ENCODE results near the gene ANKRD39. TPM values are rescaled to one million over a fixed set of nuclear protein-coding genes. Genes with fewer than 3 reads are reported as not detected.

Gene ANKRD39
- total RNA-seq, 1 experiment from 2014 or later, result 29.4 TPM

GRCh38 chr2:96866586-96866985 is 8.8 kb upstream of the ANKRD39 start:
- Histone ChIP-seq H3K4me2 (ENCODE audit: low read length) (no peak overlapping the region), H3K27ac (ENCODE audit: low read length) (no peak overlapping the region), H3K9me2 (replicated peaks; ENCODE audit: low read length) (no peaks in the 10 kb centered on the region), H3K4me1 (ENCODE audit: insufficient read depth, low read length) (peaks cover 18% of the 10 kb centered on the region), H3F3A (ENCODE audit: low read length, unreplicated experiment) (no peaks in the 10 kb centered on the region), H2AFZ (ENCODE audit: low read length) (no peak overlapping the region), H3K36me3 (ENCODE audit: low read depth, low read length) (peaks cover 25% of the 10 kb centered on the region; the same call in 1 of the 2 replicates), H3K79me2 (ENCODE audit: low read length) (peaks cover 35% of the 10 kb centered on the region), H3K9ac (ENCODE audit: low read length) (no peak overlapping the region), H4K20me1 (ENCODE audit: low read length) (no peaks in the 10 kb centered on the region), H3K9me3 (ENCODE audit: low read length) (no peaks in the 10 kb centered on the region), H3K4me3 (ENCODE audit: low read length) (no peak overlapping the region), H3K27me3 (ENCODE audit: low read length) (no peaks in the 10 kb centered on the region)
- no TSS peak for BruUV-seq (replicated peaks)
- no peak for ATAC-seq
- ChIA-PET POLR2A (ENCODE audit: unreplicated experiment) (no interaction called here), CTCF (no interaction called here)
- DNase-seq, result no peak
- TF ChIP-seq EZH2phosphoT487 (IDR thresholded peaks at IDR 0.05; ENCODE audit: borderline replicate concordance, low read length) (no peak), EZH2 (IDR thresholded peaks at IDR 0.05; ENCODE audit: low read length, unreplicated experiment) (no peak)
- TF ChIP-seq, protein P1, sequence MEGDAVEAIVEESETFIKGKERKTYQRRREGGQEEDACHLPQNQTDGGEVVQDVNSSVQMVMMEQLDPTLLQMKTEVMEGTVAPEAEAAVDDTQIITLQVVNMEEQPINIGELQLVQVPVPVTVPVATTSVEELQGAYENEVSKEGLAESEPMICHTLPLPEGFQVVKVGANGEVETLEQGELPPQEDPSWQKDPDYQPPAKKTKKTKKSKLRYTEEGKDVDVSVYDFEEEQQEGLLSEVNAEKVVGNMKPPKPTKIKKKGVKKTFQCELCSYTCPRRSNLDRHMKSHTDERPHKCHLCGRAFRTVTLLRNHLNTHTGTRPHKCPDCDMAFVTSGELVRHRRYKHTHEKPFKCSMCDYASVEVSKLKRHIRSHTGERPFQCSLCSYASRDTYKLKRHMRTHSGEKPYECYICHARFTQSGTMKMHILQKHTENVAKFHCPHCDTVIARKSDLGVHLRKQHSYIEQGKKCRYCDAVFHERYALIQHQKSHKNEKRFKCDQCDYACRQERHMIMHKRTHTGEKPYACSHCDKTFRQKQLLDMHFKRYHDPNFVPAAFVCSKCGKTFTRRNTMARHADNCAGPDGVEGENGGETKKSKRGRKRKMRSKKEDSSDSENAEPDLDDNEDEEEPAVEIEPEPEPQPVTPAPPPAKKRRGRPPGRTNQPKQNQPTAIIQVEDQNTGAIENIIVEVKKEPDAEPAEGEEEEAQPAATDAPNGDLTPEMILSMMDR (conservative IDR thresholded peaks at IDR 0.05; ENCODE audit: low read depth, low read length), result no peak
- intact Hi-C loops (cut with micrococcal nuclease), result loop anchor here (5.0 kb wide), 1 partner anchor 246 kb away; the partner anchor contains the start of gene ANKRD36

DNA sequence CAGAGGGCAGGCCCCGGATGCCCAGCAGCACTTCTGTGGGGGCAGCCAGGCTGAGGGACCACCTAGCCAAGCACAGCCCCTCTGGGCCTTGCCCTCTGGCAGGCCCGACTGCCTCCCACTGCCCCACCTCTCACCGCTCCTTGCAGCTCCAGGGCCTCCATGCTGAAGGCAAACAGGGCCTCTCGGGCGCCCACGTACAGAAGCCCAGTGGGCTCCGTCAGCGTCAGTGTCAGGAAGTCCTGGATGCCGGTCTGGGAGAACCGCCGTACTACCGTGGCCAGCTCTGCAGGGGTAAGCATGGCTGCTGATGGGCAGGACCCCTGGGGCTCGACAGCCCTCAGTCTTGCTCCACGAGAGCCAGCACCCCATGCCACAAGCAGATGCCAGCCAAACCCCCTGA is 8.3 kb upstream of the ANKRD39 start:
- ChIA-PET CTCF (no interaction called here), POLR2A (ENCODE audit: unreplicated experiment) (no interaction called here)
- H3K4me2 ChIP-seq (ENCODE audit: low read length), result no peak overlapping the region
- H3K9me3 ChIP-seq (ENCODE audit: low read length), result no peaks in the 10 kb centered on the region
- ATAC-seq (no peak), DNase-seq (no peak)
- BruUV-seq (replicated peaks), result no TSS peak
- TF ChIP-seq EZH2 (IDR thresholded peaks at IDR 0.05; ENCODE audit: low read length, unreplicated experiment) (no peak), EZH2phosphoT487 (IDR thresholded peaks at IDR 0.05; ENCODE audit: borderline replicate concordance, low read length) (no peak)
- TF ChIP-seq, protein P1 (conservative IDR thresholded peaks at IDR 0.05; ENCODE audit: low read depth, low read length), result no peak
- H4K20me1 ChIP-seq (ENCODE audit: low read length), result no peaks in the 10 kb centered on the region
- H3K27ac ChIP-seq (ENCODE audit: low read length), result no peak overlapping the region
- H3K36me3 ChIP-seq (ENCODE audit: low read depth, low read length), result peaks cover 25% of the 10 kb centered on the region; the same call in 1 of the 2 replicates
- H3F3A ChIP-seq (ENCODE audit: low read length, unreplicated experiment), result no peaks in the 10 kb centered on the region
- peaks cover 18% of the 10 kb centered on the region for H3K4me1 ChIP-seq (ENCODE audit: insufficient read depth, low read length)
- intact Hi-C loops (cut with micrococcal nuclease), result loop anchor here (5.0 kb wide), 1 partner anchor 246 kb away; the partner anchor contains the start of gene ANKRD36
- H3K9me2 ChIP-seq (replicated peaks; ENCODE audit: low read length), result no peaks in the 10 kb centered on the region
- peaks cover 35% of the 10 kb centered on the region for H3K79me2 ChIP-seq (ENCODE audit: low read length)
- no peak overlapping the region for H3K4me3 ChIP-seq (ENCODE audit: low read length)
- no peak overlapping the region for H3K9ac ChIP-seq (ENCODE audit: low read length)
- no peak overlapping the region for H2AFZ ChIP-seq (ENCODE audit: low read length)
- no peaks in the 10 kb centered on the region for H3K27me3 ChIP-seq (ENCODE audit: low read length)

DNA sequence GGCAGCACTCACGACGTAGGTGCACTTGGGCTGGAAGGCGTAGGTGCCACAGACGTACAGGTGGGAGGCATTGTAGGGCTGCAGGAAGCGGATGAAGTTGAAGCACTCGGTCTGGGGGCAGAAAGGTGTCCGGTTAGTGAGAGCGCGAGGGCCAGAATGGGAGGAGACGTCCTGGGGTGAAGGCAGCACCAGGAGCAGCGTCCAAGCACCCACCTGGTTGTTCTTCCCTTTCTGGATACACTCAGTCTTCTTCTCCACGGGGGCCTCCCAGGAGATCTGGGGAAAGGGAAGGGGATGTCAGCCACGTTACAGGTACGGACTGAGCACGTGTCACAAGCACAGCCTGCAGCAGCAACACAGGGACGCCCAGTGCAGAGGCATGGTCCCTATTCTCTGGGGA is 7.8 kb upstream of the ANKRD39 start:
- ATAC-seq, result no peak
- Histone ChIP-seq H3K9me2 (replicated peaks; ENCODE audit: low read length) (no peaks in the 10 kb centered on the region), H3K4me2 (ENCODE audit: low read length) (no peak overlapping the region), H3K9me3 (ENCODE audit: low read length) (no peaks in the 10 kb centered on the region), H3K27me3 (ENCODE audit: low read length) (no peaks in the 10 kb centered on the region), H3K4me1 (ENCODE audit: insufficient read depth, low read length) (peaks cover 15% of the 10 kb centered on the region), H3K27ac (ENCODE audit: low read length) (no peak overlapping the region), H3K4me3 (ENCODE audit: low read length) (no peak overlapping the region), H3F3A (ENCODE audit: low read length, unreplicated experiment) (no peaks in the 10 kb centered on the region), H3K79me2 (ENCODE audit: low read length) (peaks cover 35% of the 10 kb centered on the region), H3K9ac (ENCODE audit: low read length) (no peak overlapping the region), H3K36me3 (ENCODE audit: low read depth, low read length) (peaks cover 25% of the 10 kb centered on the region; the same call in 1 of the 2 replicates), H2AFZ (ENCODE audit: low read length) (no peak overlapping the region), H4K20me1 (ENCODE audit: low read length) (no peaks in the 10 kb centered on the region)
- TF ChIP-seq, protein P1 (conservative IDR thresholded peaks at IDR 0.05; ENCODE audit: low read depth, low read length), result no peak
- no peak for TF ChIP-seq EZH2 (IDR thresholded peaks at IDR 0.05; ENCODE audit: low read length, unreplicated experiment)
- no peak for TF ChIP-seq EZH2phosphoT487 (IDR thresholded peaks at IDR 0.05; ENCODE audit: borderline replicate concordance, low read length)
- no peak for DNase-seq
- no TSS peak for BruUV-seq (replicated peaks)
- intact Hi-C loops (cut with micrococcal nuclease), result loop anchor here (5.0 kb wide), 1 partner anchor 247 kb away; the partner anchor contains the start of gene ANKRD36
- ChIA-PET CTCF (no interaction called here), POLR2A (ENCODE audit: unreplicated experiment) (no interaction called here)

All from PC-3 (cell line).